Panc1 (cell line): ENCODE data around the gene SNTG2. TPM values are rescaled to one million over a fixed set of nuclear protein-coding genes. Genes with fewer than 3 reads are reported as not detected.

Source experiments
- ATAC-seq: fragments of 200-7000 bp; cut with Tn5 transposase; 2 replicates; pipeline ENCODE4 v1.9.1; 2020; ENCODE audit warnings: mild to moderate bottlenecking, moderate library complexity
- BruUV-seq: library from RNA; stranded (reverse); fragments of 400-500 nt; replicated peaks from 2 replicates; lab custom pipeline; 2021; lab: Mats Ljungman, UMichigan
- CTCF ChIA-PET: fragments of 300-600 bp; sonication (Branson Sonifier 250); formaldehyde crosslinking; loops from one replicate; lab custom pipeline; 2022; ENCODE audit warnings: antibody characterized with exemption; lab: Charles Lee
- POLR2A ChIA-PET: fragments of 300-600 bp; sonication (Branson Sonifier 250); formaldehyde crosslinking; loops from one replicate; lab custom pipeline; 2022; ENCODE audit warnings: antibody characterized with exemption; lab: Charles Lee
- DNase-seq: peaks from one replicate; pipeline ENCODE4 v3.0.0-alpha.2; 2010; ENCODE audit warnings: low read depth, low spot score
- H3K27ac ChIP-seq: 2 replicates; pipeline ENCODE4 v1.5.1; 2011; ENCODE audit warnings: mild to moderate bottlenecking, low read length, inconsistent platforms
- H3K27me3 ChIP-seq: fragments of 200-500 bp; sonication (Bioruptor generic); 2 replicates; pipeline ENCODE4 v1.6.0; 2014; ENCODE audit warnings: low read length, inconsistent platforms; ENCODE audit not compliant: control insufficient read depth, insufficient read depth
- H3K36me3 ChIP-seq: fragments of 200-500 bp; sonication (Bioruptor generic); 2 replicates; pipeline ENCODE4 v1.5.1; 2014; ENCODE audit warnings: inconsistent platforms, mild to moderate bottlenecking, low read length, moderate library complexity; ENCODE audit not compliant: control insufficient read depth, insufficient read depth
- H3K4me1 ChIP-seq: 2 replicates; pipeline ENCODE4 v1.5.1; 2011; ENCODE audit warnings: inconsistent platforms, mild to moderate bottlenecking, low read length, moderate library complexity; ENCODE audit not compliant: control insufficient read depth, insufficient read depth
- H3K4me3 ChIP-seq, 2 experiments: 2 replicates each; pipeline ENCODE4 v1.5.1; 2011 to 2012; ENCODE audit warnings: low read depth in 2 of 2, low read length in 2 of 2, mild to moderate bottlenecking in 2 of 2, inconsistent platforms in 1 of 2, moderate library complexity in 1 of 2
- H3K9me3 ChIP-seq: fragments of 200-500 bp; sonication (Bioruptor generic); 2 replicates; pipeline ENCODE4 v1.5.1; 2014; ENCODE audit warnings: low read depth, mild to moderate bottlenecking, inconsistent platforms, low read length, moderate library complexity; ENCODE audit not compliant: control insufficient read depth, insufficient read depth
- POLR2AphosphoS5 ChIP-seq: IDR thresholded peaks from 2 replicates; pipeline ENCODE4 v1.6.1; 2012; ENCODE audit warnings: mild to moderate bottlenecking, low read depth, low read length, moderate library complexity
- SIN3A ChIP-seq: IDR thresholded peaks from 2 replicates; pipeline ENCODE4 v1.6.1; 2012; ENCODE audit warnings: low read depth, mild to moderate bottlenecking, low read length, moderate library complexity, borderline replicate concordance; ENCODE audit not compliant: insufficient read depth
- TCF7L2 ChIP-seq: IDR thresholded peaks from 2 replicates; pipeline ENCODE4 v1.6.1; 2011; ENCODE audit warnings: mild to moderate bottlenecking, low read depth, low read length, inconsistent platforms
- in situ Hi-C: cut with HindIII; loops from 2 replicates; pipeline ENCODE4 v1.10.0; 2016; ENCODE audit warnings: low sequenced_read_pairs, low pct_unique_long_range_greater_than_20kb
- intact Hi-C: fragments of 100-400 bp; cut with micrococcal nuclease; formaldehyde crosslinking; loops from one replicate; pipeline ENCODE4 v1.10.0; 2022; ENCODE audit not compliant: unreplicated experiment
- total RNA-seq: library from RNA; stranded (reverse); gene quantifications from one replicate; pipeline ENCODE4 v1.2.1, GENCODE V29; 2021; ENCODE audit not compliant: unreplicated experiment
- TF ChIP-seq, protein P1 (sequence below): fragments of 450-650 bp; IDR thresholded peaks from 2 replicates; pipeline ENCODE4 v1.5.1; 2017; ENCODE audit warnings: mild to moderate bottlenecking
- TF ChIP-seq, protein P2 (sequence below), 2 experiments: IDR thresholded peaks; 2 replicates each; pipeline ENCODE4 v1.6.1; 2011 to 2012; ENCODE audit warnings: low read depth in 2 of 2, control low read depth in 1 of 2, low read length in 1 of 2, mild to moderate bottlenecking in 1 of 2, moderate library complexity in 1 of 2; ENCODE audit not compliant: insufficient read depth in 1 of 2

The SNTG2 gene
- total RNA-seq, 1 experiment from 2014 or later = not detected

DNA sequence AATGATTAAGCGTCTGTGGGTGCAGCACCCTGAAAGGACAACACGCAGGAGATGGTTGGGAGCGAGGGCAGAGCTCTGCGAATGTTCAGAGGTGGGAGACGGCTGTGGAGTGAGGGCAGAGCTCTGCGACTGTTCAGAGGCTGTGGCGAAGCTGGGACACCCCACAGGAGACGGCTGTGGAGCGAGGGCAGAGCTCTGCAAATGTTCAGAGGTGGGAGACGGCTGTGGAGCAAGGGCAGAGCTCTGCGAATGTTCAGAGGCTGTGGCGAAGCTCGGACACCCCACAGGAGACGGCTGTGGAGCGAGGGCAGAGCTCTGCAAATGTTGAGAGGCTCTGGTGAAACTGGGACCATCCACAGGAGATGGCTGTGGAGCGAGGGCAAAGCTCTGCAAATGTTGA is 40.0 kb upstream of the SNTG2 start:
- POLR2A ChIA-PET = no interaction called here
- DNase-seq (no peak), ATAC-seq (no peak)
- TF ChIP-seq SIN3A (no peak), POLR2AphosphoS5 (no peak), TCF7L2 (no peak)
- TF ChIP-seq, protein P1, sequence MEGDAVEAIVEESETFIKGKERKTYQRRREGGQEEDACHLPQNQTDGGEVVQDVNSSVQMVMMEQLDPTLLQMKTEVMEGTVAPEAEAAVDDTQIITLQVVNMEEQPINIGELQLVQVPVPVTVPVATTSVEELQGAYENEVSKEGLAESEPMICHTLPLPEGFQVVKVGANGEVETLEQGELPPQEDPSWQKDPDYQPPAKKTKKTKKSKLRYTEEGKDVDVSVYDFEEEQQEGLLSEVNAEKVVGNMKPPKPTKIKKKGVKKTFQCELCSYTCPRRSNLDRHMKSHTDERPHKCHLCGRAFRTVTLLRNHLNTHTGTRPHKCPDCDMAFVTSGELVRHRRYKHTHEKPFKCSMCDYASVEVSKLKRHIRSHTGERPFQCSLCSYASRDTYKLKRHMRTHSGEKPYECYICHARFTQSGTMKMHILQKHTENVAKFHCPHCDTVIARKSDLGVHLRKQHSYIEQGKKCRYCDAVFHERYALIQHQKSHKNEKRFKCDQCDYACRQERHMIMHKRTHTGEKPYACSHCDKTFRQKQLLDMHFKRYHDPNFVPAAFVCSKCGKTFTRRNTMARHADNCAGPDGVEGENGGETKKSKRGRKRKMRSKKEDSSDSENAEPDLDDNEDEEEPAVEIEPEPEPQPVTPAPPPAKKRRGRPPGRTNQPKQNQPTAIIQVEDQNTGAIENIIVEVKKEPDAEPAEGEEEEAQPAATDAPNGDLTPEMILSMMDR = no peak
- TF ChIP-seq, protein P2, sequence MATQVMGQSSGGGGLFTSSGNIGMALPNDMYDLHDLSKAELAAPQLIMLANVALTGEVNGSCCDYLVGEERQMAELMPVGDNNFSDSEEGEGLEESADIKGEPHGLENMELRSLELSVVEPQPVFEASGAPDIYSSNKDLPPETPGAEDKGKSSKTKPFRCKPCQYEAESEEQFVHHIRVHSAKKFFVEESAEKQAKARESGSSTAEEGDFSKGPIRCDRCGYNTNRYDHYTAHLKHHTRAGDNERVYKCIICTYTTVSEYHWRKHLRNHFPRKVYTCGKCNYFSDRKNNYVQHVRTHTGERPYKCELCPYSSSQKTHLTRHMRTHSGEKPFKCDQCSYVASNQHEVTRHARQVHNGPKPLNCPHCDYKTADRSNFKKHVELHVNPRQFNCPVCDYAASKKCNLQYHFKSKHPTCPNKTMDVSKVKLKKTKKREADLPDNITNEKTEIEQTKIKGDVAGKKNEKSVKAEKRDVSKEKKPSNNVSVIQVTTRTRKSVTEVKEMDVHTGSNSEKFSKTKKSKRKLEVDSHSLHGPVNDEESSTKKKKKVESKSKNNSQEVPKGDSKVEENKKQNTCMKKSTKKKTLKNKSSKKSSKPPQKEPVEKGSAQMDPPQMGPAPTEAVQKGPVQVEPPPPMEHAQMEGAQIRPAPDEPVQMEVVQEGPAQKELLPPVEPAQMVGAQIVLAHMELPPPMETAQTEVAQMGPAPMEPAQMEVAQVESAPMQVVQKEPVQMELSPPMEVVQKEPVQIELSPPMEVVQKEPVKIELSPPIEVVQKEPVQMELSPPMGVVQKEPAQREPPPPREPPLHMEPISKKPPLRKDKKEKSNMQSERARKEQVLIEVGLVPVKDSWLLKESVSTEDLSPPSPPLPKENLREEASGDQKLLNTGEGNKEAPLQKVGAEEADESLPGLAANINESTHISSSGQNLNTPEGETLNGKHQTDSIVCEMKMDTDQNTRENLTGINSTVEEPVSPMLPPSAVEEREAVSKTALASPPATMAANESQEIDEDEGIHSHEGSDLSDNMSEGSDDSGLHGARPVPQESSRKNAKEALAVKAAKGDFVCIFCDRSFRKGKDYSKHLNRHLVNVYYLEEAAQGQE (IDR thresholded peaks at IDR 0.05; ENCODE audit: insufficient read depth in 1 of 2, low read depth in 2 of 2, low read length in 1 of 2) = no peak
- H3K4me3 ChIP-seq = no peak overlapping the region
- no peaks in the 10 kb centered on the region for H3K27me3 ChIP-seq
- H3K9me3 ChIP-seq = no peaks in the 10 kb centered on the region
- H3K36me3 ChIP-seq = no peaks in the 10 kb centered on the region
- no peaks in the 10 kb centered on the region for H3K4me1 ChIP-seq
- CTCF ChIA-PET = no interaction called here
- no TSS peak for BruUV-seq
- no peak overlapping the region for H3K27ac ChIP-seq
- intact Hi-C loops (no loop called here), in situ Hi-C loops (no loop called here)

DNA sequence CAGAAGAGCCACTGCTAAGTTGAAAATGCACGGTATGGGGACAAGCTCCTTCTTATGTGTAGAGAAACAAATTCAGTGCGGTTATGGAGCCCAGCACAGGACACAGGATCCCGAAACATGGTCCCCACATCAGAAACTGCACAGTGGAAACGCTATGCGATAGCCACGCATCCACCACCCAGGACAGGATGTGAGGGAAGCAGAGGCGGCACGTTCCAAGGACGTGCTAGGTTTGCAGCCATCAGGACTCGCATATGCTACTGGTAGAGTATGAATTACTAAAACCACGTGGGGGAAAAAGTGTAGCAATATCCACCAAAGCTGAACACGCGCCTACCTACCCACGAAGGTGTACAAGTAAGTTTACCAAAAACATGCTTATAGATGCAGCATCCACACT is 34.7 kb upstream of the SNTG2 start:
- no peaks in the 10 kb centered on the region for H3K36me3 ChIP-seq
- peaks cover 2% of the 10 kb centered on the region; the same call in 1 of the 2 replicates for H3K27me3 ChIP-seq
- ATAC-seq (no peak), DNase-seq (no peak)
- no TSS peak for BruUV-seq
- no peaks in the 10 kb centered on the region for H3K4me1 ChIP-seq
- H3K9me3 ChIP-seq = no peaks in the 10 kb centered on the region
- H3K27ac ChIP-seq = no peak overlapping the region
- TF ChIP-seq SIN3A (no peak), POLR2AphosphoS5 (no peak), TCF7L2 (no peak)
- TF ChIP-seq, protein P2 (IDR thresholded peaks at IDR 0.05; ENCODE audit: insufficient read depth in 1 of 2, low read depth in 2 of 2, low read length in 1 of 2) = no peak
- TF ChIP-seq, protein P1 = no peak
- in situ Hi-C loops (no loop called here), intact Hi-C loops (no loop called here)
- ChIA-PET POLR2A (no interaction called here), CTCF (no interaction called here)
- no peak overlapping the region for H3K4me3 ChIP-seq
